GM12878 (cell line): ENCODE measurements around the gene TM9SF2. TPM values are rescaled to one million over a fixed set of nuclear protein-coding genes. Genes with fewer than 3 reads are reported as not detected.
A peak's percentile ranks its signal among the peaks of the same experiment; 100 is the strongest.

ENCODE experiments used
- ATAC-seq: fragments of 200-7000 bp; cut with Tn5 transposase; 3 replicates; pipeline ENCODE4 v1.9.1; 2020; ENCODE audit warnings: mild to moderate bottlenecking, moderate library complexity
- BruUV-seq: library from RNA; stranded (reverse); fragments of 400-500 nt; replicated peaks from 2 replicates; lab custom pipeline; 2021; lab: Mats Ljungman, UMichigan
- CTCF ChIA-PET: fragments of 300-600 bp; sonication (Branson Sonifier 250); formaldehyde crosslinking; extraction: SDS; loops from one replicate; lab custom pipeline; 2021; ENCODE audit warnings: inconsistent platforms; lab: Yijun Ruan, JAX
- POLR2A ChIA-PET: fragments of 350-600 bp; formaldehyde crosslinking; extraction: SDS; loops from one replicate; lab custom pipeline; 2021; ENCODE audit warnings: inconsistent platforms; lab: Charles Lee
- RAD21 ChIA-PET: fragments of 300-600 bp; sonication (Branson Sonifier 250); formaldehyde crosslinking; loops from one replicate; lab custom pipeline; 2023; ENCODE audit warnings: antibody characterized with exemption; ENCODE audit not compliant: unreplicated experiment; lab: Charles Lee
- SMC1A ChIA-PET: fragments of 300-600 bp; sonication (Branson Sonifier 250); formaldehyde crosslinking; loops from one replicate; lab custom pipeline; 2023; ENCODE audit not compliant: unreplicated experiment, uncharacterized antibody; lab: Charles Lee
- DNase-seq: peaks from one replicate; pipeline ENCODE4 v3.0.0-alpha.2; 2011; ENCODE audit warnings: low read depth, low spot score
- FAIRE-seq: peaks from 3 replicates; lab custom pipeline; 2011; peaks lifted over from hg19 to GRCh38; lab: Jason Lieb, UNC
- H2AFZ ChIP-seq: 2 replicates; pipeline ENCODE4 v1.6.0; 2011; ENCODE audit warnings: low read depth, low read length, control low read depth; ENCODE audit not compliant: control insufficient read depth
- H3K27ac ChIP-seq: 2 replicates; pipeline ENCODE4 v1.5.1; 2011; ENCODE audit warnings: control low read depth; ENCODE audit not compliant: control insufficient read depth, insufficient read depth
- H3K27me3 ChIP-seq, 2 experiments: replicated peaks in 1 of 2; 2 replicates each; pipeline versions ENCODE4 v1.6.0 to v1.6.1; 2011; ENCODE audit warnings: low read length in 1 of 2; ENCODE audit not compliant: control insufficient read depth in 2 of 2, insufficient read depth in 2 of 2
- H3K36me3 ChIP-seq, 2 experiments: 2 replicates each; pipeline ENCODE4 v1.5.1; 2011; ENCODE audit warnings: low read length in 1 of 2; ENCODE audit not compliant: control insufficient read depth in 2 of 2, insufficient read depth in 2 of 2
- H3K4me1 ChIP-seq: 2 replicates; pipeline ENCODE4 v1.6.1; 2011; ENCODE audit warnings: mild to moderate bottlenecking, low read length, moderate library complexity, mixed read lengths; ENCODE audit not compliant: control insufficient read depth, insufficient read depth
- H3K4me2 ChIP-seq: 2 replicates; pipeline ENCODE4 v1.6.0; 2011; ENCODE audit warnings: control low read depth; ENCODE audit not compliant: control insufficient read depth, insufficient read depth
- H3K4me3 ChIP-seq: fragments of 200-600 bp; sonication (generic); 2 replicates; pipeline ENCODE4 v1.5.1; 2016
- H3K79me2 ChIP-seq: 2 replicates; pipeline ENCODE4 v1.6.0; 2011; ENCODE audit warnings: low read length; ENCODE audit not compliant: control insufficient read depth, insufficient read depth
- H3K9ac ChIP-seq: 2 replicates; pipeline ENCODE4 v1.8.0; 2011; ENCODE audit warnings: low read length, control low read depth, mixed read lengths; ENCODE audit not compliant: control insufficient read depth, insufficient read depth
- H3K9me3 ChIP-seq: replicated peaks from 3 replicates; pipeline ENCODE4 v1.5.1; 2011; ENCODE audit warnings: mild to moderate bottlenecking, low read length; ENCODE audit not compliant: control insufficient read depth, insufficient read depth
- H4K20me1 ChIP-seq: 2 replicates; pipeline ENCODE4 v1.6.0; 2011; ENCODE audit not compliant: control insufficient read depth, insufficient read depth
- CBX5 ChIP-seq: sonication (generic); IDR thresholded peaks from 2 replicates; pipeline ENCODE4 v1.6.1; 2016; ENCODE audit warnings: low read depth, moderate library complexity, mild to moderate bottlenecking, inconsistent platforms
- CEBPB ChIP-seq, 2 experiments: fragments of 150-350 bp in 1 of 2; IDR thresholded peaks; 2 replicates each; pipeline ENCODE4 v1.6.1; 2012 to 2014; ENCODE audit warnings: low read depth in 2 of 2, low read length in 2 of 2, borderline replicate concordance in 1 of 2, inconsistent platforms in 1 of 2
- DPF2 ChIP-seq: fragments of 450-650 bp; IDR thresholded peaks from 2 replicates; pipeline ENCODE4 v1.6.1; 2017; ENCODE audit warnings: mild to moderate bottlenecking
- IKZF2 ChIP-seq, 2 experiments: fragments of 450-650 bp; IDR thresholded peaks; 2 replicates each; pipeline ENCODE4 v1.6.1; 2017; ENCODE audit warnings: mild to moderate bottlenecking in 2 of 2, moderate library complexity in 2 of 2
- MEF2B ChIP-seq: fragments of 450-650 bp; IDR thresholded peaks from 2 replicates; pipeline ENCODE4 v1.6.1; 2018; ENCODE audit warnings: mild to moderate bottlenecking, moderate library complexity; ENCODE audit not compliant: partially characterized antibody, poor library complexity, severe bottlenecking
- MTA2 ChIP-seq: fragments of 450-650 bp; IDR thresholded peaks from 2 replicates; pipeline ENCODE4 v1.6.1; 2016; ENCODE audit warnings: low read depth, mild to moderate bottlenecking, moderate library complexity
- NKRF ChIP-seq: fragments of 450-650 bp; conservative IDR thresholded peaks from 2 replicates; pipeline ENCODE4 v1.6.1; 2017; ENCODE audit warnings: mild to moderate bottlenecking, moderate library complexity
- PML ChIP-seq: IDR thresholded peaks from 2 replicates; pipeline ENCODE4 v1.6.1; 2012; ENCODE audit warnings: low read length, inconsistent platforms
- POLR2A ChIP-seq: IDR thresholded peaks from 2 replicates; pipeline ENCODE4 v1.6.1; 2011; ENCODE audit warnings: low read depth, mild to moderate bottlenecking, low read length
- POLR2AphosphoS5 ChIP-seq: IDR thresholded peaks from 2 replicates; pipeline ENCODE4 v1.6.1; 2011; ENCODE audit warnings: mild to moderate bottlenecking, low read length, inconsistent platforms
- RELA ChIP-seq: fragments of 450-650 bp; IDR thresholded peaks from 2 replicates; pipeline ENCODE4 v1.8.0; 2014; ENCODE audit warnings: borderline replicate concordance; ENCODE audit not compliant: partially characterized antibody
- SMAD1 ChIP-seq: fragments of 450-650 bp; IDR thresholded peaks from 2 replicates; pipeline ENCODE4 v1.6.1; 2018; ENCODE audit warnings: mild to moderate bottlenecking, low read depth; ENCODE audit not compliant: partially characterized antibody
- SREBF2 ChIP-seq: IDR thresholded peaks from 2 replicates; pipeline ENCODE4 v1.6.1; 2012; ENCODE audit warnings: mild to moderate bottlenecking, low read length
- STAT3 ChIP-seq: IDR thresholded peaks from 2 replicates; pipeline ENCODE4 v1.6.1; 2011; ENCODE audit warnings: low read depth, low read length, improper control_type of control experiment
- TBL1XR1 ChIP-seq: IDR thresholded peaks from 2 replicates; pipeline ENCODE4 v1.6.1; 2012; ENCODE audit warnings: low read depth, low read length, improper control_type of control experiment
- YBX1 ChIP-seq: fragments of 450-650 bp; IDR thresholded peaks from 2 replicates; pipeline ENCODE4 v1.6.1; 2016; ENCODE audit warnings: antibody characterized with exemption
- WGBS: methylation state at CpG from one replicate; pipeline ENCODE4 v1.1.6; 2016; ENCODE audit warnings: low lambda C conversion rate; ENCODE audit not compliant: insufficient replicate concordance, insufficient coverage; ENCODE audit errors: missing lambda C conversion rate; 5-methylcytosine and 5-hydroxymethylcytosine counted together
- in situ Hi-C: fragments of 300-500 bp; cut with MboI; formaldehyde crosslinking; loops from 9 replicates; pipeline ENCODE4 v1.14.3; 2018; ENCODE audit warnings: mixed read lengths
- intact Hi-C: fragments of 100-400 bp; cut with micrococcal nuclease; formaldehyde crosslinking; loops from one replicate; pipeline ENCODE4 v1.14.2; 2022; ENCODE audit not compliant: unreplicated experiment
- polyA plus RNA-seq, 11 experiments: library from polyadenylated mRNA; depleted of rRNA in 4 of 11; unstranded in 6 of 11; stranded (reverse) in 5 of 11; fragments of >200 nt; fragmentation: Nextera tagmentation in 4 of 11; fragmentation: Illumina TruSeq in 1 of 11; extraction: Ambion mirVana in 4 of 11; extraction: Trizol in 1 of 11; gene quantifications; 1 replicate in 1 of 11; 2 replicates in 10 of 11; pipeline versions ENCODE4 v1.2.1 to v1.2.3, GENCODE V29; 2011 to 2016; ENCODE audit warnings: inconsistent platforms in 2 of 11, missing spikeins in 2 of 11, low read depth in 1 of 11
- total RNA-seq, 4 experiments: library from RNA; depleted of rRNA in 3 of 4; stranded (reverse); fragments of >200 nt in 3 of 4; fragmentation: Illumina TruSeq in 1 of 4; extraction: Trizol in 1 of 4; gene quantifications; 2 replicates each; pipeline versions ENCODE4 v1.2.1 to v1.2.3, GENCODE V29; 2013 to 2021

The TM9SF2 gene
- total and polyA plus RNA-seq, 10 of the 15 experiments (the other 5 are each of a cell fraction or from before 2014, with no cell fraction given), result 34.6 to 128 (median 79.2) TPM

- CTCF ChIA-PET, result interaction anchor here (0.6 kb wide), 1 partner anchor 291 kb away, joined by 3 read pairs; no protein-coding TSS in a partner anchor
- intact Hi-C loops (no loop called here), in situ Hi-C loops (no loop called here)
- ATAC-seq (no peak), DNase-seq (no peak), FAIRE-seq (no peak)
- Histone ChIP-seq H3K27me3 (no peaks in the 10 kb centered on the region), H3K27ac (no peak overlapping the region), H3K4me3 (no peak overlapping the region), H4K20me1 (no peaks in the 10 kb centered on the region), H3K4me2 (no peak overlapping the region), H3K9me3 (no peaks in the 10 kb centered on the region; the same call in 2 of the 3 replicates), H3K36me3 (peaks cover 4 to 14% of the 10 kb centered on the region in 2 experiments), H3K79me2 (no peaks in the 10 kb centered on the region), H2AFZ (no peak overlapping the region), H3K4me1 (no peaks in the 10 kb centered on the region), H3K9ac (no peak overlapping the region)
- WGBS, result 92% methylated on average over 30 of the region's 30 CpGs
- RAD21 ChIA-PET, result no interaction called here
- POLR2A ChIA-PET, result no interaction called here
- BruUV-seq, result no TSS peak
- TF ChIP-seq MEF2B, result no peak
- TF ChIP-seq PML, result no peak
- TF ChIP-seq IKZF2 (IDR thresholded peaks at IDR 0.05), result no peak
- TF ChIP-seq CEBPB (IDR thresholded peaks at IDR 0.05; ENCODE audit: borderline replicate concordance in 1 of 2, low read depth in 2 of 2, low read length in 2 of 2), result no peak
- TF ChIP-seq TBL1XR1, result no peak
- no peak for TF ChIP-seq RELA
- no peak for TF ChIP-seq STAT3
- no peak for TF ChIP-seq CBX5
- TF ChIP-seq YBX1, result no peak
- no peak for TF ChIP-seq DPF2
- no peak for TF ChIP-seq NKRF
- no peak for TF ChIP-seq SMAD1
- TF ChIP-seq SREBF2, result no peak
- TF ChIP-seq MTA2, result no peak
- TF ChIP-seq POLR2A, result peak; percentile 46
- 0 out of 2 replicates have a peak, but pooled peaks have one; percentile 25 for TF ChIP-seq POLR2AphosphoS5
- SMC1A ChIA-PET, result no interaction called here
Measured at GRCh38 chr13:99565478-99566124, 64.3 kb downstream of the TM9SF2 start.
